Epidermal melanocyte (primary cell): ENCODE results near the gene ADIPOR2.

Experiments used
- DNase-seq: peaks from one replicate; pipeline ENCODE4 v3.0.0; 2011; ENCODE audit warnings: low spot score; ENCODE audit not compliant: insufficient read length

ADIPOR2 gene

DNA sequence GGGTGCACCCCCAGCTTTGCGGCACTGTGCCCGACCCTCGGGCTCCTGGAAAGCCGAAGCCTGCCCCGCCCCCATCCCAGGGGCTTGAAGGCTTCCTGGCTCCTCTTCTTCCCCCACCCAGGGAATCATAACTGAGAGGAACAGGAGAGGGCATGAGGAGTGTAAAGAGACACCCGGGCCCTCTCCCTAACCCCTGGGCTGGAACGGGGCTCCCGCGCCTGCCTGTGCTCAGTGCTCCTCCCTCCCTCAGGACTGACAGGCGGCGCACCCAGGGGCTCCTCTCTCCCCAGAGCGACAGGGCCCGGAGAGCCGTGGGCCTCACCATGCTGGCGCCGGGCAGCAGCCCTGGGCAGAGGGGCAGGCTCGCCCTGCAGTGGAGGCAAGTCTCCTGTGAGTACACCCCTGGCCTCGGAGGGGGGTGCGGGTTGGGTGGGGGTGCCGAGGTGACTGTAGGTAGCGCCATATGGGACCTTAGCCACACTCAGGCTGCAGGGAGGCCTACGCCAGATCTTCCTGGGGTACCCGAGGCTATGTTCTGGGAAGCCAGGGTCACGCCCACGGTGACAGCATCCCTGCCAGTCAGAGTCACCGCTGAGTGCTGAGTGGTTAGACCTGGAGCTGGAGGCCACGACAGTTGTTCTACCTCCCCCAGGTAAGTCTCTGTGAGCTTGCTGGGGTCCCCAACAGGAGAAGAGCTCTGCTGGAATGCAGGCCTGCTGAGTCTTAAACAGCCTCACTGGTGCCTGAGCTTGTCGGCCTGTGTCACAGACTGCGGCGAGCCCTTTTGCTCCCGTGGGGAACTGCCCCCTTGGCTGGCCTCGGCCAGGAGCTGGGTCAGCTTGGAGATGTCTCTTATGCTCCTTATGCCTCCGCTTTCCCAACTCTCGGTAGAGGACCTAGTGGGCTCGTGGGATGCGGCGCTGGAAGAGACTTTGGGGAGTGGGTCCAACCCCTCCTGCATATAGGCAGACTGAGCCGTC, 137.2 kb downstream of the ADIPOR2 start:
- DNase-seq = no peak

DNA sequence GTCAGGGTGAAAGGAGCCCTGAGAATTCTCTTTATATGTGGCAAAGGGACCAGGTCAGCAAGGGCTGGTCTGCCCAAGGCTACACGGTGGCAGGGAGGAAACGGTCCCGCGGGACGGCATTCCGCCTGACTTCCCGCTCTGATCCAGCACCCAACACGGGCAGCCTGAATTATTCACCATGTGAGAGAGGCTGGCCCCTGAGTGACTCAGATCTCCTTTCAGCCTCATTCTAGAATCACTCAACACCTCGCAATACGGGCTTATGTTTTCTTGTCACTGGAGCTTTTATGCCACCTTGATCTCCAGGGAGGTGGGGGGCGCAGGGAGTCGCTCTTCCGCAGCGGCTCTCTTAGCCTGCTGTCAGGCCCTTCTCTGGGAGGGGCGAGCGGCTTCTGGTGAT, 138.0 kb downstream of the ADIPOR2 start:
- DNase-seq = no peak

DNA sequence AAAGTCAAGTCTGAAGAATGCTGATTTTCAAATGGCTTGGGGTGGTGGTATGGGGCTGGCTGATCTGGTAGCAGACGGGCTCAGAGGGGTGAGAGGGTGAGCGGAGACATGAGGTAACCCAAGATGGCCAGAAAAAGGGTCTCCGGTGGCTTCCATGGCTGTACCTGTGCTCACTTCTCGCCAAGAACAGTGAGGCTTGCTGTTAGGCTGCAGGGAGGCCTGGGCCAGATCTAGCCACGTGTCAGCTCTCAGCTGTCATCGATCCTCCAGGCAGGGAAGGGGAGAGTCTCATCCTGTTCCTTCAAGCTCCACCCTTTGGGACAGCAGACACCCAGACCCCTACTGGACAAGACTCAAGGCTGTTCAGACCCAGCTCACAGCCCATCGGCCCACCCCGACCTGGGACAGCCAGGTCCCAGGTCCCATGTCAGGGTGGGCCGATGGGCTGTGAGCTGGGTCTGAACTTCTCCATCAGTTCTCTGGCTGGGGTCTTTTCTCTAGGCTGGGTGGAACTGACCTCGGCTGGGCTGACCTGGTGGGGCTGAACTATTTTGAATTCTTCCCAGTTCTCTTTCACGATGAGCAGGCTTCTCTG, 138.5 kb downstream of the ADIPOR2 start:
- no peak for DNase-seq

DNA sequence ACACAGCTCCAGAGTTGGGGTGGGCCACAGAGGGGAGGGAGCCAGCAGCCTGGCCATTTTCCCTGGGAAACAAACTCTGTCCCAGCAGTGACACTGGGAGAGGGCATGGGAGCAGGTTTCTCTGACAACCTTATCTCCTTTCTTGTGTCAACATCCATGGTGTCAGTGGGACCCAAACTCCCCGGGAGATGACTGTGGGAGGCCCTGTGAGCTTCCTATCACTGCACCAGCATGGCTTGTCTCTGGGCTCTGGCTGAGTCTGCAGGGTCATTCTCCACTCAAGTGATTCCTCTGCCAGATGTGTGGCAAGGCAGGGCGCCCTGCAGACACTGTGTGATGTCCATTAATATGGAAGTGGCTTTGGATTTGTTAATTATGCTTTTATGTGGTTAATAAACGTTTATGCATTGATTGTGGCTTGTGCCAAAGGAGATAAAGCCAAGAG, 139.6 kb downstream of the ADIPOR2 start:
- DNase-seq = no peak

DNA sequence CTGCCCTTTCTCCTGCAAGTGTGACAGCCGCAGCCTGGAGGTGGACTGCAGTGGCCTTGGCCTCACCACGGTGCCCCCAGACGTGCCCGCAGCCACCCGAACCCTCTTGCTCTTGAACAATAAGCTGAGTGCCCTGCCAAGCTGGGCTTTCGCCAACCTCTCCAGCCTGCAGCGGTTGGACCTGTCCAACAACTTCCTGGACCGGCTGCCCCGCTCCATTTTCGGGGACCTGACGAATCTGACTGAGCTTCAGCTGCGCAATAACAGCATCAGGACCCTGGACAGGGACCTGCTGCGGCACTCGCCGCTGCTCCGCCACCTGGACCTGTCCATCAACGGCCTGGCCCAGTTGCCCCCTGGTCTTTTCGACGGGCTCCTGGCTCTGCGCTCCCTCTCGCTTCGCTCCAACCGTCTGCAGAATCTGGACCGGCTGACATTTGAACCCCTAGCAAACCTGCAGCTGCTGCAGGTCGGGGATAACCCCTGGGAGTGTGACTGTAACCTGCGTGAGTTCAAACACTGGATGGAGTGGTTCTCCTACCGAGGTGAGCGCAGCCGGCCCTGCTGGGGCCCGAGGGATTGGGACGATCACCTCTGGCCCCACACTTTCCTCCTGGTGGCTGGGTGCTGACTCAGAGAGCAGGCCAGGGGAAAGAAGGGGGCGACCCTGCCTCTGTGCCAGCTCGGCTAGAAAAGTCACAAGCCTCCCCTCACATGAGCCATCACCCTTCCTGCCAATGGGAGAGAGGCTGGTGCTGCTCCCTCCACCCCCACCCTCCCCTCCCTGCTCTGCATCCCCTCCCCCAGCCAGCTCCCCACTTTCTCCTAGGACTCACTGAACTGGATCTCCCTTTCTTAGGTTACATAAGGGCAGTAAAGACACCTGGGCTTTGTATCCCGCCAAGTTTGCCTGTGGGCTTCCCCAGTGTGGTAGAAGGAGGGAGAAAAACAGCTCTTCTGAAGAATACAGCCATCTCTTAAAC, 140.4 kb downstream of the ADIPOR2 start:
- peak; percentile 64 for DNase-seq

DNA sequence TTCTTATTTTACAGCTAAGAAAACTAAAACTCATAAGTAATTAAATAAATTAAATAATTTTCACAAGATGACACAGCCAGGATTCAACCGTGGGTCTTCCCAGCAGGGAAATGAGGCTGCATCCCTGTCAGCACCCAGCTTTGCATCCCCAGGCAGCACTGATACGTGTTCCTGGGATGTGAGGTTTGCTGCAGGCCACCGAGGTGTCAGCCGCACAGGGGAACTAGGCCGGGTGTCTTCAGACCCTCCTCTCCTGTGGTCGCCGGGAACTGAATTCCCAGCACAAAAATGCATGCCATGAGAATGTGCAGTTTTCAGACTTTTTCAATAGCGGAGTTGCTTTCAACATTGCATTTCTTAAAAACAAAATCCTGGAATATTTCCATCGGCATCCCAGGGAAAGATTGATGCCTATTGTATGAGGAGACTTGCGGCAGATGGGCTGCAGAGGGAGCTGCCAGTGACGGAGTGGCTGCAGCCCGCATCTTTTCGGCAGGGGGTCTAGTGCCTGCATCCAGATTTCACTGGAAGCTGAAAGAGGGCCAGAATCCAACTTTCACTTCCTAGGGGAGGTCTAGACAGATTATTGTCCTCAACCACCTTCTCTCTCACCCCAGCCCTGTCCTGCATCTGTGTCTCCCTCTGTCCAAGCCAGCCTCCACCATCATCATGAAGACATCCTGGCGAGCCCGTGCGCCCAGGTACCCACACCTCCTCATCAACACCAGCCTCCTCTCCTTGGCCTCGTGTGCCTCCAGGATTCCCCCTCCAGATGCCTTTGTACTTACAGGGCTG, 142.1 kb downstream of the ADIPOR2 start:
- DNase-seq = no peak

DNA sequence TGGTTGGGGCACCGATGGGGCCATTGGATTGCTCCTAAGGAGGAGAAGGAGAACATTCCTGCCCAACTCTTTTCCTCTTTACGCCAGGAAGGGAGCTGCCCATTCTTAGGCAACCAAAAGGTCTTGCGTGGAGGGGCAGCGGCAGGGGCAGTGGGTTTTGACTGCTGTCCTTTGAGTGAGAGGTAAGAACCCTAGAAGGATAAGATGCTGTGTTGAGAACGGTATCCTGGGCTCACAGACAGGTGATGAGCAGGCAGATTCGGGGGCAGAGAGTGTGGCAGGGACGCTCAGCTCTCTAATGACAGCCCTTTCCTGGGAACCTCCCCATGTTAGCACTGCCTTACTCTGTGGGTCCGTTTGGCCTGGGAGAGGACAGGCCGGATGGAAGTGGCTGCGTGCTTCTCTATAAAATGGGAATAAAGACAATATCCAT, 142.7 kb downstream of the ADIPOR2 start:
- DNase-seq = no peak

DNA sequence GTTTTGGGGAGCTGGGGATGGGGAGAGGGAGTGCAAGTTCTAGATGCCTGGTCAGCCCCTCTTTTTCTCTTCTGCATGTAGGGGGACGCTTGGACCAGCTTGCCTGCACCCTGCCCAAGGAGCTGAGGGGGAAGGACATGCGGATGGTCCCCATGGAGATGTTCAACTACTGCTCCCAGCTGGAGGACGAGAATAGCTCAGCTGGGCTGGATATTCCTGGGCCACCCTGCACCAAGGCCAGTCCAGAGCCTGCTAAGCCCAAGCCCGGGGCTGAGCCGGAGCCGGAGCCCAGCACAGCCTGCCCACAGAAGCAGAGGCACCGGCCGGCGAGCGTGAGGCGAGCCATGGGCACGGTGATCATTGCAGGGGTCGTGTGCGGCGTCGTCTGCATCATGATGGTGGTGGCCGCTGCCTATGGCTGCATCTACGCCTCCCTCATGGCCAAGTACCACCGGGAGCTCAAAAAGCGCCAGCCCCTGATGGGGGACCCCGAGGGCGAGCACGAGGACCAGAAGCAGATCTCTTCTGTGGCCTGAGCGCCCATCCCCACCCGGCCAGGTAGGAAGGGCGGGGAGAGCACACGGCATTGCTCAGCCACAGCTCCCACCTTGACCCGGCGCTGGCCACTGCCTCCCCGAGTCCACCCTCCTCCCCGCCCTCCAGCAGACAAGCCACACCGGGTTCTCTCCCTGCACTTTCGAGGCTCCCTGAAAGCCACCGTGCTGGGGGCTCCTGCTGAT, 143.5 kb downstream of the ADIPOR2 start:
- DNase-seq = no peak

DNA sequence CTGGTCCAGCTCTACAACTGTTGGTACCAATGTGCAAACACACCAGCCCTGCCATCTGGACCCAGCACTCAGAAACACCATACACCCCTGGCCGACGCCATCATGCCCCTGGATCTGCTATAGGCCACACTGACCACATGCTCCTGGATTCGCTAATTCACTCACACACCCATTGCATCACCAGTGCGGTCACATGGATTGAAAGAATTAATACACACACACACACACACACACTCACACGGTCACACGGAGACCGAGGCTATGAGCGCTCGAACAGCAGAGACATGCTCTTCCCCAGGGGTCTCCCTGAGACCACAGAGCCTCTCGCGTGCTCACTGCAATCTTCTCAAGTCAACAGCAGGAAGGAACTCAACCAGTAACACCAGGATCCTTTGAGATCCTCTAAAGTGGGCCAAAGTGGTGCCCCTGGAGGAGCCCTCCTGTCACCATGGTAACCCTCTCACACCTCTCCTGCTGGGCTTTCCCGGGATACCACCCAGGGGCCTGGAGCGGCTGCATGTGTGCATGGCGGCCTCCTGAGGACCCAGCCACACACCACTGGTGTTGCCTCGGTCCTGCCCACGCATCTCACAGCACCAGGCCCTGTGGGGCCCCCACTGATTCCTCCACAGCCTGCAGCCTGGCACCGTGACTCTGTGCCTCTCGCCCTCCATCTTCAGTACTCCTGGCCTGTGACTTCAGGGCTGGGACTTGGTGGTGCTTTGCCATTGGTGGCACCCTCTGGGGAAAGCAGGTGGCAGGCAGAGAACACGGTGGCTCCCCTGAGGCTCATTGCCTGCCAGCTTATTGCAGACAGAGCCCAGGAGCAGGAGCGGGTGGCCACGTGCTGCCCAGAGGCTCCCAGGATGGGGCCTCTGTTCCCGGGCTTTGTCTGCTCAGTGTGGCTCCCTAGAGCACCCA, 144.6 kb downstream of the ADIPOR2 start:
- DNase-seq = no peak

DNA sequence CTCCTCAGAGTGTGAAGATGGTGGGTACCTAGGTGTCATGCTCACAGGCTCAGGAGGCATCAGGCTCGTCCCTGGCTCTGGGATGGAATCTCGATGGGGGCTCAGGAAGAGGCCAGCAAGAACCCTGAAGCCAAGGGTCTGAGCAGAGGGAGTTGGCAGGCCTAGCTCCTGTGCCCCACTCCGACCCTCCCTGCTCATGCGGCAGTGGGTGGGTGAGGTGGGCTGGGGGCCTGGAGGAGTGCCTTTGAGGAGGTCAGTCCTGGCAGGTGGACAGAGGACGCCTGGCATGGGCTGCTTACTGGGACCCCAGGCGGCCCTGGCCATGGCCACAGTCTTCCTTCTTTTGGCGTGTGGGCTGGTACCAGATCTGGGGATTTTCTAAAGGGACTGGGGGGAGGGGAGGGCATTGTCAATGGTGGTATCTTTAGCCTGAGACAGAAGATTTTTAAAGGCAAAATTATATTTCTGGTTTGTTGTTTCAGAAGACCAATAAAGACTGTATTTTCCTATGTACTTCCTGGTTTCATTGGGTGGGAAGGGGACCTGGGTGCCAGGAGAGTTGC, 145.5 kb downstream of the ADIPOR2 start:
- no peak for DNase-seq

DNA sequence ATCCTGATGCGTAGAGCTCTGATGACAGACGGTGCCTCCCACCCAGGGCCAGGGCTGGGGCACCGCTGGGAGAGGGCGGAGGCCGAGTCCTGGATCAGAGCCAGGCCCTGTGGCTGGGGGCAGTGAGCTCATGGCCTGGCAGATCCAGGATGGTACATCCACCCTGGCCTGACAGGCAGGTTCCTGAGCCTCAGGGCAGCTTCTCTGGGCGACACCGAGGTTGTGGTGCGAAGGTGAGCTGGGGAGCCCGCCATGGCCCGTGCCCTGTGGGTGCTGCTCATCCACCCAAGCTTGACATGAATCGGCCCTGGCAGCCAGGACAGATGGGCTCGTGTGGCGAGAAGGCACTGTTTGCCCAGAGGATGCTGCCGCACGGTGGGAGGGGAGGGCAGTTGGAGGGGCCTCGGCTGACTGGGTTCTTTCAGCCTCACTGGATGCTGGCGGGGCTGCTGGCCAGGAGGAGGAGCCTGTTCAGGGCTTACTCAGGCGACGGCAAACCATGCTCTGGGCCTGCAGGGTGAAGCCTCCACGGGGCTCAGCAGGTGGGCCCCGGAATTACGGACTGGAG, 146.1 kb downstream of the ADIPOR2 start:
- DNase-seq = no peak

DNA sequence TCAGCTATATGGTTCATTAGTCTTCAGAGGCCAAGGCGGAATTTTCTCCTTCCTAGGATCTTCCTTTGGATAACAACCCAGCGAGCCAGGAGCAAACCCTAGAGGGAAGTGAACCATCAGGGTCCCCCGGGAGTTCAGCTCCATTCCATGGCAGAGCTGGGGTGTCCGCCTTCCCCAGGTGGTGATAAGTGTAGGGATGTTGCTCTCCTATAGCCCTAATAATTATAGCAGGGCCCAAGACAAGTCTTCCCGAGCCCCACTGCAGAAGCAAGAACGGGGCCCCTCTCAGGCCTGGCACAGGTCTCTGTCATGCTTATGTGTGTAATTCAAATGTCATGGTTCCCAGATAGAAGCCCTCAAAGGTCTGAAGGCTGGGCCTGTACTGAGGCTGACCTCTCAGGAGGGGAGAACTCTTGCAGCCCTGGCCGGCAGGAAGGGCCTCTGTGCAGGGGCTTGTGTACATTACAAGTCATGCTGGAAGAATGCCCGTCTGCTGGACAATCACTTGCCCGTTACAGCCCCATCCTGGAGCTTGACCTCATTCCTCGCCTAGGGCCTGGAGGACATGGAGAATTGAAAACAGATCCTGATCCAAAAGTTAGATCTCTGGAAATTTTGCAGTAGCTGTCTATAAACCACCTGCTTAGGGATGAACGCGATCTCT, 146.8 kb downstream of the ADIPOR2 start:
- no peak for DNase-seq
